Measurements from ENCODE around the gene TMEM248.
"Not testable (repeated sequence)": the region's sequence is repeated elsewhere in the genome, so short reads cannot be mapped to it uniquely, and the experiment has no call there.

The TMEM248 gene

DNA sequence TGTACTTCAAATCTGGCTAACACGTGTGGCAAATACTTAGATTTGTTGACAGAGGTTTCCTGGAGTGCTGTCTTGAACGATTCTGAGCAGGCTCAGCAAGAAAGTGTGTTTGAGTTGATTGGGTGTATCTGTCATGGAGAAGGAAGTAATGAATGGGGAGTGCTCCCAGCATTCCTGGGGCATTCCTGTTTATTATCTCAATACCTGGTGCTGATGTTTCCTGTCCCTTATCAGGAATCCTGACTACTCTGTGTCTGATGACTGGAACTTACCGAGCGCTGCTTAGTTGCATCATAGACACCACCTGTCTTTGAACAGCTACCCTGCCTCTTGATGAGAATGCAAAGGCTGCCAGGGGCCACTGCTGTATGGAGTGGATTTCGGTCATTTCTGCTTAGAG is 41.0 kb upstream of the TMEM248 start:
- Histone ChIP-seq H3K9me3 (ENCODE audit: insufficient read depth, low read length) (no peaks in the 10 kb centered on the region), H3K4me2 (ENCODE audit: low read length) (no peak overlapping the region), H3K4me3 (ENCODE audit: low read length) (no peak overlapping the region), H3K27me3 (ENCODE audit: low read depth, low read length) (no peaks in the 10 kb centered on the region), H4K20me1 (ENCODE audit: insufficient read depth, low read length) (no peaks in the 10 kb centered on the region), H3K4me1 (ENCODE audit: low read length) (peaks cover 18% of the 10 kb centered on the region), H3K36me3 (replicated peaks; ENCODE audit: low read depth, low read length) (no peaks in the 10 kb centered on the region), H3K9ac (ENCODE audit: low read length) (no peak overlapping the region), H2AFZ (ENCODE audit: low read depth, low read length) (no peak overlapping the region), H3K27ac (ENCODE audit: low read length) (no peak overlapping the region), H3K79me2 (ENCODE audit: low read length) (no peaks in the 10 kb centered on the region)
- no peak for TF ChIP-seq EZH2phosphoT487 (IDR thresholded peaks at IDR 0.05; ENCODE audit: low read depth)
- TF ChIP-seq, protein P1, sequence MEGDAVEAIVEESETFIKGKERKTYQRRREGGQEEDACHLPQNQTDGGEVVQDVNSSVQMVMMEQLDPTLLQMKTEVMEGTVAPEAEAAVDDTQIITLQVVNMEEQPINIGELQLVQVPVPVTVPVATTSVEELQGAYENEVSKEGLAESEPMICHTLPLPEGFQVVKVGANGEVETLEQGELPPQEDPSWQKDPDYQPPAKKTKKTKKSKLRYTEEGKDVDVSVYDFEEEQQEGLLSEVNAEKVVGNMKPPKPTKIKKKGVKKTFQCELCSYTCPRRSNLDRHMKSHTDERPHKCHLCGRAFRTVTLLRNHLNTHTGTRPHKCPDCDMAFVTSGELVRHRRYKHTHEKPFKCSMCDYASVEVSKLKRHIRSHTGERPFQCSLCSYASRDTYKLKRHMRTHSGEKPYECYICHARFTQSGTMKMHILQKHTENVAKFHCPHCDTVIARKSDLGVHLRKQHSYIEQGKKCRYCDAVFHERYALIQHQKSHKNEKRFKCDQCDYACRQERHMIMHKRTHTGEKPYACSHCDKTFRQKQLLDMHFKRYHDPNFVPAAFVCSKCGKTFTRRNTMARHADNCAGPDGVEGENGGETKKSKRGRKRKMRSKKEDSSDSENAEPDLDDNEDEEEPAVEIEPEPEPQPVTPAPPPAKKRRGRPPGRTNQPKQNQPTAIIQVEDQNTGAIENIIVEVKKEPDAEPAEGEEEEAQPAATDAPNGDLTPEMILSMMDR (IDR thresholded peaks at IDR 0.05; ENCODE audit: low read depth, low read length) = no peak

GRCh38 chr7:66880577-66880976 is 40.4 kb upstream of the TMEM248 start:
- not testable (repeated sequence) for H3K4me3 ChIP-seq (ENCODE audit: low read length); H3K9ac ChIP-seq (ENCODE audit: low read length); H3K9me3 ChIP-seq (ENCODE audit: insufficient read depth, low read length); H3K36me3 ChIP-seq (replicated peaks; ENCODE audit: low read depth, low read length); H3K4me2 ChIP-seq (ENCODE audit: low read length); H3K27ac ChIP-seq (ENCODE audit: low read length); H3K79me2 ChIP-seq (ENCODE audit: low read length); H4K20me1 ChIP-seq (ENCODE audit: insufficient read depth, low read length); H3K27me3 ChIP-seq (ENCODE audit: low read depth, low read length); H2AFZ ChIP-seq (ENCODE audit: low read depth, low read length)
- H3K4me1 ChIP-seq (ENCODE audit: low read length) = peaks cover 20% of the 10 kb centered on the region

DNA sequence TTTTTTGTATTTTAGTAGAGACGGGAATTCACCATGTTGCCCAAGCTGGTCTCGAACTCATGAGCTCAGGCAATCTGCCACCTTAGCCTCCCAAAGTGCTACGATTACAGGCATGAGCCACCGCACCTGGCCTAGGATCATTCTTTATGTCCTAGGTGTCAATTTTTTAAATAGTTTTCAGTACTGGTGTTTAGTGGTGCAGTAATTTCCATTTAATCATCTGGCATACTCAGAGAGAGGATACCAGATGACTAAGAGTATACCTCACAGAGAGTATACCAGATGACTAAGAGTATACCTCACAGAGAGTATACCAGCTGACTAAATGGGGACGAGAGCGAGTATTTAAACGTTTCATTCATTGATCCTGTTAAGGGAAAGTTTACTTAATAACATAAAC is 37.3 kb upstream of the TMEM248 start:
- Histone ChIP-seq H3K27me3 (ENCODE audit: low read depth, low read length) (no peaks in the 10 kb centered on the region), H3K79me2 (ENCODE audit: low read length) (no peaks in the 10 kb centered on the region), H3K4me2 (ENCODE audit: low read length) (no peak overlapping the region), H3K9ac (ENCODE audit: low read length) (no peak overlapping the region), H3K9me3 (ENCODE audit: insufficient read depth, low read length) (no peaks in the 10 kb centered on the region), H3K36me3 (replicated peaks; ENCODE audit: low read depth, low read length) (peaks cover 3% of the 10 kb centered on the region), H2AFZ (ENCODE audit: low read depth, low read length) (no peak overlapping the region), H3K4me3 (ENCODE audit: low read length) (no peak overlapping the region), H3K4me1 (ENCODE audit: low read length) (peaks cover 28% of the 10 kb centered on the region), H3K27ac (ENCODE audit: low read length) (no peak overlapping the region), H4K20me1 (ENCODE audit: insufficient read depth, low read length) (no peaks in the 10 kb centered on the region)
- TF ChIP-seq, protein P1 (IDR thresholded peaks at IDR 0.05; ENCODE audit: low read depth, low read length) = no peak
- no peak for TF ChIP-seq EZH2phosphoT487 (IDR thresholded peaks at IDR 0.05; ENCODE audit: low read depth)

DNA sequence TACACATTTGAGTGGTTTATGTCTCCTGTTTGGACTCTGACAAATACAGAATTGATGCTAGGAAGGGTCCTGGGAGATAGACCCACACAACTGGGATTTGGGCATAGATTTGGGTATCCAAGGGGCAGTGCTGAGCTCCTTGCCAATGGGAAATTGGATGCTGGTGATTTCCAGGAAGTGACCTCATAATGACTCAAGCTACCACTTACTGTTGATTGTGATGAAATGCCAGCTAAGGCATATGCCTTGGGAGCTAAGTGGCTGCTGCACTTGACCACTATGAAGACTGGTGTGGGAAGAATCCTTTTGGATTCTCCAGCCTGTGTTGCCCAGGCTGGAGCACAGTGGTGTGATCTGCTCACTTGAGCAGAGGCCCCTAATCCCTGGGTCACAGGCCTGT is 36.5 kb upstream of the TMEM248 start:
- H3K27me3 ChIP-seq (ENCODE audit: low read depth, low read length) = not testable (repeated sequence)

GRCh38 chr7:66886152-66886551 is 34.9 kb upstream of the TMEM248 start:
- TF ChIP-seq EZH2phosphoT487 (IDR thresholded peaks at IDR 0.05; ENCODE audit: low read depth) = no peak
- TF ChIP-seq, protein P1 (IDR thresholded peaks at IDR 0.05; ENCODE audit: low read depth, low read length) = no peak
- no peak overlapping the region for H3K9ac ChIP-seq (ENCODE audit: low read length)
- H4K20me1 ChIP-seq (ENCODE audit: insufficient read depth, low read length) = no peaks in the 10 kb centered on the region
- no peaks in the 10 kb centered on the region for H3K79me2 ChIP-seq (ENCODE audit: low read length)
- peak overlapping the region; percentile 56 for H3K4me3 ChIP-seq (ENCODE audit: low read length)
- no peaks in the 10 kb centered on the region for H3K9me3 ChIP-seq (ENCODE audit: insufficient read depth, low read length)
- H3K4me1 ChIP-seq (ENCODE audit: low read length) = peaks cover 28% of the 10 kb centered on the region
- H3K27ac ChIP-seq (ENCODE audit: low read length) = peak overlapping the region; percentile 79
- H3K27me3 ChIP-seq (ENCODE audit: low read depth, low read length) = no peaks in the 10 kb centered on the region
- H3K4me2 ChIP-seq (ENCODE audit: low read length) = peak overlapping the region; percentile 74
- H2AFZ ChIP-seq (ENCODE audit: low read depth, low read length) = no peak overlapping the region
- peaks cover 3% of the 10 kb centered on the region for H3K36me3 ChIP-seq (replicated peaks; ENCODE audit: low read depth, low read length)

More for the DNA sequence above, 36.5 kb upstream of the TMEM248 start:
- not testable (repeated sequence) for H3K79me2 ChIP-seq (ENCODE audit: low read length); H3K4me3 ChIP-seq (ENCODE audit: low read length); H3K4me2 ChIP-seq (ENCODE audit: low read length); H3K27ac ChIP-seq (ENCODE audit: low read length); H3K9ac ChIP-seq (ENCODE audit: low read length); H4K20me1 ChIP-seq (ENCODE audit: insufficient read depth, low read length); H3K36me3 ChIP-seq (replicated peaks; ENCODE audit: low read depth, low read length); H3K9me3 ChIP-seq (ENCODE audit: insufficient read depth, low read length); H2AFZ ChIP-seq (ENCODE audit: low read depth, low read length)
- H3K4me1 ChIP-seq (ENCODE audit: low read length) = peaks cover 28% of the 10 kb centered on the region

DNA sequence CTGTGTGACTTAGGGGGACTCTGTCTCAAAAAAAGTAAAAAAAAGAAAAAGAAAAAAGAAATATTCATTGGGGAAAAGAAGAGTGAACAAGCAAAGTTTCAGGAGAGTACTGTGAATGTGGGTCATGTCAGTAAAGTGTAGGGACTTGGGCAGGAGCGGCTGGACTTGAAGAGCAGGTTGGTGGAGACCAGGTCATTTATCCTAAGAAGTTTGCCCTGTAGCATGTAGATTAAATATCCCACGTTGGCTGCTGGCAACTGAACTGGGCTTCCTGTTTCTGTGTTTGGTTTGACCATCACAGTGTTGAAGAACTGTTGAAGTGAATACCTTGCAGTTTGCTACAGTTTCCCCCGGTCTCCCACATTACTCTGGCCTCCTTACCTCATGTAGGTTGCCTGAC is 32.8 kb upstream of the TMEM248 start:
- H3K9me3 ChIP-seq (ENCODE audit: insufficient read depth, low read length) = not testable (repeated sequence)

More for the DNA sequence above, 32.8 kb upstream of the TMEM248 start:
- H3K4me2 ChIP-seq (ENCODE audit: low read length); H3K27ac ChIP-seq (ENCODE audit: low read length); H2AFZ ChIP-seq (ENCODE audit: low read depth, low read length); H3K9ac ChIP-seq (ENCODE audit: low read length); H3K27me3 ChIP-seq (ENCODE audit: low read depth, low read length); H3K4me3 ChIP-seq (ENCODE audit: low read length); H4K20me1 ChIP-seq (ENCODE audit: insufficient read depth, low read length); H3K36me3 ChIP-seq (replicated peaks; ENCODE audit: low read depth, low read length); H3K79me2 ChIP-seq (ENCODE audit: low read length): not testable (repeated sequence)
- peaks cover 28% of the 10 kb centered on the region for H3K4me1 ChIP-seq (ENCODE audit: low read length)
